ENCODE results near the gene SQOR.
"Not testable (repeated sequence)": the region's sequence is repeated elsewhere in the genome, so short reads cannot be mapped to it uniquely, and the experiment has no call there.

The SQOR gene

DNA sequence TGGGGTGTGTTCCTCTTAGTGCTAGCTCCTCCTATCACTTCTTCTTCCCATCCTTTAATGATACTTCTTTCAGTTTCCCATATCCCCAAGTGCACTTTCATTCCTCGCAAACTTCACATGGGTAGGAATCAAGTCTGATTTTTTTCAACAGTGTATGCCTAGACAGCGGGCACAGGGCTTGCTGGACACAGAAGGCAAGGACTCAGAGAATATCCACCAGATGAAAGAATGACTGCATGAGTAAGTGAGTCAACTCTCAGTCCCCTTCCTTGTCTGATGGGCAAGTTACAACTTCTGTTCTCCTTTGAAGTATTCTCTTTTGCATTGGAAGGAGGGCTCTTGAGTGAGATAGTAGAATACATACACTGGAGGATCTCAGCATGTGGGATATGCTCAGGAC, 3.1 kb upstream of the SQOR start:
- no peak for DNase-seq (ENCODE audit: low read depth)

DNA sequence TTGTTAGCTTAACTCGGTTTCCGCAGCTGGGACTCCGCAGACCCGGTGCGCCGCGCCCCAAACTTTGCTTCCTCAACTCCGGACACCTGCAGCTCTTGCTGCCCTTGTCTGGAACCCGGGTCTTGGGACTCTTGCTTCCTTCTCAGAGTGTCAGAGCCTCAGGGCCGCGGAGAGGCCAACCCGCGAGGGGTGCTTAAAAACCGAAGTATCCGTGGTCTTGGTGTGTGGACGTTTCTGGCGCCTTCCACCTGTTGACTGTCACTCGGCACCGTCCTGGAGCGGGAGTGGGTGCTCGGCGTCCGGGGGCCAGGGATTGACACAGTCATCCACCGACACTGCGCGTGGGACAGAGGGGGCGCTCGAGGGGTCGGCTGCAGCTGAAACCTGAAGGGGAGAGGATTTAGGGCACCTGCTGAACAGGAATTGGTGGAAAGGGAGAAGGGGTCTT, 386 bp downstream of the SQOR start:
- DNase-seq (ENCODE audit: low read depth) = no peak

DNA sequence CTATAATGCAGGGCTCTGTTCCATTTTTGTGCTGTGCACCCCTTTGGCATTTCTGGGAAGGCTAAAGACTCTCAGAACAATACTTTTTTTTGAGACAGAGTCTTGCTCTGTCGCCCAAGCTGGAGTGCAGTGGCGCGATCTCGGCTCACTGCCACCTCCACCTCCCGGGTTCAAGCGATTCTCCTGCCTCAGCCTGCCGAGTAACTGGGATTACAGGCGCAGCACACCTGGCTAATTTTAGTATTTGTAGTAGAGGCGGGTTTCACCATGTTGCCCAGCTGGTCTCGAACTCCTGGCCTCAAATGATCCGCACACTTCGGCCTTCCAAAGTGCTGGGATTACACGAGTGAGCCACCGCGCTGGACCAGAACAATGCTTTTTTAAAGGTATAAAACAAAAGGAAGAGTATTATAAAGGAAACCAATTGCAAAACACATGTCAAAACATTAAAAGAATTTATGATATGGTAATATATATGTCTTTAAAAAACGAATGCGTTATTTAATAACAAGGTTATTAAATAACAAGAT, 999 bp downstream of the SQOR start:
- no peak for DNase-seq (ENCODE audit: low read depth)

DNA sequence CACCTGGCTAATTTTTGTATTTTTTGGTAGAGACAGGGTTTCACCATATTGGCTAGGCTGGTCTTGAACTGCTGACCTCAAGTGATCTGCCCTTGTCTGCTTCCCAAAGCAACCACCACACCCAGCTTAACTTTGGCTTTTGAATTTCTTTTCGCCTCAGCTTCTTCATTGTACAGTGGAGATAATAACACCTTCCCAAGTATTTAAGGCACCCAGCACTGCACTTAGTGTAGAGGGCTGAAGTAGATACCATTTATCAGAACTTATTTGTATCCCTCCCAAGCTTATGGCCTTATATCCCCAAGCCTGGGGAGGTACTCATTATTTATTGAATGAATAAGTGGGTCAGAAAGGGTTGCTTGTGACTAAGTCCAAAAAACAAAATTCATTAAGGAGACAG, 2.3 kb downstream of the SQOR start:
- no peak for DNase-seq (ENCODE audit: low read depth)

DNA sequence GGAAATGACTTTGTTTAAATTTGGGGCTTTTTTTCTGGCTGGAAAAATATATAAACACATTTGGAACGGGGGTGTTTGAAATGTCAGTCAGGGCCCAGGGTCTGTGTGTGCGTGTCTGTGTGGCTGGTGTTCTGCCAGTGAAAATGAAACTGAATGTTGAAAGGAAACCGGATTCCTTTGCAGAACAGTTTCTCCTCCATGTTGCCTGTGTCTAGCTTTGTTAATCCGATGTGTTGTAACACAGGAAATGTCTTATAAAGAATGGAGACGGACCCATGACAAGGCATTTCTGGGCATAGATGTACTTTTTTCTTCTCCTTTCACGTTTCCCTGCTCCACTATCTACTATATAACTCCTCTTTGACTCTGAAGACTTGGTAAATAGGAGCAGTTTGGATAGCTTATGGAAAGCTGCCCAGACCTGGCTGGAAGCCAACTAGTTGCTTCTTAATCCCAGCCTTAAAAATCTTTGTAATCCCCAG, 2.8 kb downstream of the SQOR start:
- DNase-seq (ENCODE audit: low read depth) = no peak

DNA sequence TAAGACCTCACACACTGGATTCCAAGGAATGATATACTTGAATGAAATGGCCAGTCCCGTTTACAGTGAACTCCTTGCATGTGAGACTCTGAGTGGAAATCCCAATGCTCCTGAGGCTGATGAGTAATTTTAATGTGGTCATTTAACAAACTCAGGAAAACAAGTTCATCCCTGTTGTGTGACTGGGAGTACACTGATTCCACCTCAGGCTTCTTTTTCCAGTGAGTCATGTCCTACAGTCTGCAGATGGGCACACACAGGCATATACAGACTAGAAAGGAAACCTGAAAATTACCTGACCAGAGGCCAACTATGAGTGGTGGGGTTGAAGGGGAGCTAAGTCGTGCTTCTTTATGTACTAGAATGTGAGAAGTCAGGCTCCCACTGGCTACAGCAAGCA, 5.8 kb downstream of the SQOR start:
- DNase-seq (ENCODE audit: low read depth) = no peak

DNA sequence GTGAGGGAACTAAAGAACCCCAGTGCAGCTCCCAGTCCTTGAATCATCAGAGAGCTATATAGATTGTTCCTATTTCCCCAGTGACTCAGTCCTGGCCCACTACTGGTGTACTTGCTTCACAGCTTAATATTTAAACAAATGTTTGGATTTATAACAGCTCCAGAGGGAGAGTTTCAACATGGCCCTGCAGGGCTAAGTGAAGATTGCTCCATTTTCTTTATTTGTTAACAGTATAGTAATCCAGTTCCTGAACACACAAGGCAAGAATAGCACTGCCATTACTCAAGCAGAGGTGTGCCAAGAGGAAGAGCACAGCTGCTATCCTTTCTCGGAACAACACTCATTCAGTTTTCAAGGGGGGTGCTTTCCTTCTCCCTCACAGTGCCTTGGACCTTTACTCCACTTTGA, 6.5 kb downstream of the SQOR start:
- DNase-seq (ENCODE audit: low read depth) = no peak

DNA sequence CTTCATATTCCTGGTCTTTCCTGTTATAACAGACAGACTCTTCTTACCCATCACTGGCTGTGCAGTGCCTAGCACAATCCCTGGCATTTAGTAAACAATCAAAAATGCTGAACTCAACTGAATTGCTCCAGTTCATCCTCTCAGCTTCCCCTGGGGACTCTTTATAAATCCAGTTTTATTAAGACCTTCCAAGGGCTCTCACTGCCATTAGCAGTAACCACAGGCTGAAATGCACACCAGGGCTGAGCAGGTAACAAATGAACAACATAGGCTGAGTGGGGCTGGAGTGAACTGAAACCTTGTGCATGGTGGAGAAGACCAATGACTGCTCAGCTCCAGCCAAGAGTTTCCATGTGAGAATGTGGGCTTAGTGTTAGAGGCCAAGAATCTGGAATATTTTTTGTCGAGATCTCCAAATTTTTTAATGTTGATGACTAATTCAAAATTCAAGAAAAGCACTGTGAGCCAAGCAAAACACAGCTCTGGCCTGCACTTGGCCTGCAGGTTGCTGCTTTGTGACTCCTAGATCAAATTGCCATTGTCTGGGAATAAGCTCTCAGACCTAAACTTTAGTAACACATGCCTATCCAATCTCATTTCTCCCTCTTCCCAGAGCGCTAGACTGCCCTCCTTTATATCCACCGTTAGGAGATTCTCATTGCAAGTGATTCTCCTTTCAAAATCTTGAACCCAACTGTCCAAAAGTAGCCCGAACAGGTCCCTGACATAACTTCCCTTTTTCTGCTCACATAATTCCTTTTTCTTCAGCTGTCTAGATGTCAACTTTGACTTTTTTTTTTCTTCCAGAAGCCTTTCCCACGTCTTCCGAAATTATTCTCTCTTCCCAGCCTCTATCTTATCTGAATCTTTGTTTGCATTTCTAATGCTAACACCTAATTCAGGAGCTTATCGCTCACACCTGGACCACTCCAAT, 7.4 kb downstream of the SQOR start:
- no peak for DNase-seq (ENCODE audit: low read depth)

DNA sequence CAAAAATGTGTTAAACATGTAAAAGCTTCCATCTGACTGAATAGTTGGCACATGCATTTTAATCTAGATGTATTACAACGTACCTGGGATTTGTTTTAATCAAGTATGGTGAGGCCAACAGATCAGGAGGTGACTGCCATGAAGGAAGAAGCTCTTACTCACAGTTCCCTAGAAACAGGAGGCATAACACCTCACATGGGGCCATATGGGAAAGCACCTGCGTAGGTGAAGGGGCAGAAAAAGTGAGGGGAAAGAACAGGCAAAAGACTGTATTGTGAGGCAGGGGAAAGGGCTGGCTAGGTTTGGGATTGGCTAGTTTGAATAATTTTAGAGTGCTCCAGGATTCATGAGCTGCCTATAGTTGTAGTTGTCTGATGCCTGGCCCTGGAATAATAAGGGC, 9.6 kb downstream of the SQOR start:
- no peak for DNase-seq (ENCODE audit: low read depth)

DNA sequence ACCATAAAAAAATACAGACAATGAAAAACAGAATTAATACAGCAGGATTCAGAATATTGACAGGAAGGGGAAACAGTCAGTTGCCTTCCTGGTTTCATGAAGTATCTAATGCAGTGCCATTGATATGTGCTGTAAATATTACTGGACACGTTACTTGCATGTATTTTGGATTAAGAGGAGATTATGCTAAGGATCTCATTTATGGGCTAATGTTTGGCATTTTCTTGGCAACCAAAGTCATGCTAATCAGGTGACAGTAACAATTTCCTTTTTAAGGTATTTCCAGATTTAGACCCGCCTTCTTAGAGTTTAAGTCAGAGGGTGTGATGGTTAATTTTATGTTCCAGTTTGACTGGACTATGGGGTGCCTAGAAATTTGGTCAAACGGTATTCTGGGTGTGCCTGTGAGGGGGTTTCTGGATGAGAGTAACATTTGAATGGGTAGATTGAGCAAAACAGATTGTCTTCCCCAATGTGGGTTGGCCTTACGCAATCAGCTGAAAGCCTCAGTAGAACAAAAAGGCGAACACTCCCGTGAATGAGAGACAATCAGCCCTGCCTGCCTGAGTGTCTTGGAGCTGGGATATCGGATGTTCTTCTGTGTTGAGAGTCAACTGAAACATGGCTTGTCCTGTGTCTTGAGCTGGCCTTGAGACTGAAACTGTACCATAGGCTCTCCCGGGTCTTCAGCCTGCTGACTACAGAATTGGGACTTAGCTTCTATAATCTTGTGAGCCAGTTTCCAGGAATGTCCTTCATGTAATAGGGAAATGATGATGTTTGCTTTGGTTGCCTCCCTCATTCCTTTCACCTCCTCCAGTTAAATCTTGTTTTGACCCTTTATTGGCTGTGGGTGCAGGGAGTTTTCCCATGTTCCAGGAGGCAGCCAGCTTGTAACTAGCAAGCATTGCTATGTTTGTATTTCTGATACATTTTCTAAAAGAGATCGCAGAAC, 10.5 kb downstream of the SQOR start:
- no peak for DNase-seq (ENCODE audit: low read depth)

DNA sequence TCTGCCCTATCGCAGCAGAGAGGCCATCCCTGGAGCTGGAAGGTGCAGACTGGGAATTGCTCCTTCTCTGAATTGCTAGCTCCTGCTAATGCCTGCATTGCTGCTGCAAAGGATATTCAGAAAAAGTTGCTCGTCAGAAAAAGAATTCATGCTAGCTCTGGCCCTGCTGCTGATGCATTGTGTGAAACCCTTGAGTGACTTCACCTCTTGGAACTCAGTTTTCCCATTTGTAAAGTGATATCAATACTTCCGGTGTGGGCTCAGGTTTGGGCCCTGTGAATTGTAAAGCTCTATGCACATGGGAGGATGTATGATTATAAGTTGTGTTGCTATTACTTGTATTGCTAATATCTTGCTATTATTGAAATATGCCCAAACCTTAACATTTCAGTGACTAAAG, 11.4 kb downstream of the SQOR start:
- DNase-seq (ENCODE audit: low read depth) = no peak

DNA sequence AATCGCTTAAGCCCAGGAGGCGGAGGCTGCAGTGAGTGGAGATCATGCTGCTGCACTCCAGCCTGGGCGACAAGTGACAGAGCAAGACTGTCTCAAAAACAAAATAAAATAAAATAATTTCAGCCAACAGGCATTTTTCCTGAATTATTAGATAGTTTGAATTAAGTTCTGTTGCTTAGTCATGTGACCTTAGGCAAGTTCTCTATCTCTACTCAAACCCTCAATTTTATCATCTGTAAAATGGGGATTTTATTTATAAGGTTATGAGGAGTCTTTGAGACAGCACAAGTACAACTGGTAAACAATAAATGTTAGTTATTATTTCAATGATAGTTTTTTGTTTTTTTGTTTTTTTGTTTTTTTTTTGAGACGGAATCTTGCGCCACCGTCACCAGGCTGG, 13.0 kb downstream of the SQOR start:
- no peak for DNase-seq (ENCODE audit: low read depth)

DNA sequence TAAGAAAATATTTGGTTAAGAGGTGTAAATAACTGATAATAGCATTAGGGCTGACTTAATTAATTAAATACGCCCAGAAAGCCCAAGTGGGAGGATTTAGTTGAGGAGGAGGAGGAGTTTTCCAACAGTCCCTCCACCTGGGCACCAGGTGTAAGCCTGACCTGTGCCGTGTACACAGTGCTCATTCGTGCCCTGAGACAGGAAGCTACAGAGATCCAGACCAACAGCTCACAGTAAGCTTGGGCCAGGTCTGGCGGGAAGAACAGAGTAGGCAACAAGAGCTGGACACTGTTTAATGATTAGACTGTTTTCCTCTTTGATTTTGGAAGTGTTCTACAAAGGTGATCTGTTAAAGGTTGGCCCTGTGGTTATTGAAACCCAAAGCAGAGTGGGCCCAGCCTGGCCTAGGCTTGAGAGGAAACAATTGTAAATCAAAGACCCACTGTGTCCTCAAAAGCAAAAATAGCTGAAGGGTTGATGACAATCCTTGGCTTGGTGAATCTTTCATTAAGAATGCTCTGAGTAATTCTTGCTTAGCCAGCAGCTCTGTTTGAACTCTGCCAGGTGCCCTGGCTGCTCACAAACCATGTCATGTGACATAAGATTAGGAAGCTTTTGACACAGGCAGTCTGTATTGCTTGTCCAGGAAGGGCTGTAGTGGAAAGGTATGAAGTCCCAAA, 13.8 kb downstream of the SQOR start:
- DNase-seq (ENCODE audit: low read depth) = no peak

DNA sequence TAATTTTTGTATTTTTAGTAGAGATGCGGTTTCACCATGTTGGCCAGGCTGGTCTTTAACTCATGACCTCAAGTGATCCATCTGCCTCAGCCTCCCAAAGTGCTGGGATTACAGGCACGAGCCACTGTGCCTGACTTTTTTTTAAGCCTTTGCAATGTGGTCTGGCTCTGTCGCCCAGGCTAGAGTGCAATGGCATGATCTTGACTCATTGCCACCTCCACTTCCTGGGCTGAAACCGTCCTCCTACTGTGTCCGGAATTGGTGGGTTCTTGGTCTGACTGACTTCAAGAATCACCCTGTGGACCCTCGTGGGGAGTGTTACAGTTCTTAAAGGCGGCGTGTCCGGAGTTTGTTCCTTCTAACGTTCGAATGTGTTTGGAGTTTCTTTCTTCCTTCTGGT, 15.2 kb downstream of the SQOR start:
- not testable (repeated sequence) for DNase-seq (ENCODE audit: low read depth)

DNA sequence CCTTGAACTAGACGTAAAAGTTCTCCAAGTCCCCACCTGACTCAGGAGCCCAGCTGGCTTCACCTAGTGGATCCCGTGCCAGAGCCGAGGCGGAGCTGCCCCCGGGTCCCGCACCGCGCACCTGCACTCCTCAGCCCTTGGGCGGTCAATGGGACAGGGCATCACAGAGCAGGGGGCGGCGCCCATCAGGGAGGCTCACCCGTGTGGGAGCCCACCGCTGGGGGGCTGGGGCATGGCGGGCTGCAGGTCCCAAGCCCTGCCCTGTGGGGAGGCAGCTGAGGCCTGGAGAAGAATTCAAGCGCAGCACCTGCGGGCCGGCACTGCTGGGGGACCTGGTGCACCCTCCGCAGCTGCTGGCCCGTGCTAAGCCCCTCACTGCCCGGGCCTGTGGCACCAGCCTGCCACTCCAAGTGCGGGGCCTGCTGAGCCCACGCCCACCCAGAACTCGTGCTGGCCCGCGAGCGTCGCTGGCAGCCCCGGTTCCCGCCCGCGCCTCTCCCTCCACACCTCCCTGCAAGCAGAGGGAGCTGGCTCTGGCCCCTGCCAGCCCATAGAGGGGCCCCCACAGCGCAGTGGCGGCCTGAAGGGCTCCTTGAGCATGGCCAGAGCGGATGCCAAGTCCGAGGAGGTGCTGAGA, 16.2 kb downstream of the SQOR start:
- DNase-seq (ENCODE audit: low read depth) = no peak

DNA sequence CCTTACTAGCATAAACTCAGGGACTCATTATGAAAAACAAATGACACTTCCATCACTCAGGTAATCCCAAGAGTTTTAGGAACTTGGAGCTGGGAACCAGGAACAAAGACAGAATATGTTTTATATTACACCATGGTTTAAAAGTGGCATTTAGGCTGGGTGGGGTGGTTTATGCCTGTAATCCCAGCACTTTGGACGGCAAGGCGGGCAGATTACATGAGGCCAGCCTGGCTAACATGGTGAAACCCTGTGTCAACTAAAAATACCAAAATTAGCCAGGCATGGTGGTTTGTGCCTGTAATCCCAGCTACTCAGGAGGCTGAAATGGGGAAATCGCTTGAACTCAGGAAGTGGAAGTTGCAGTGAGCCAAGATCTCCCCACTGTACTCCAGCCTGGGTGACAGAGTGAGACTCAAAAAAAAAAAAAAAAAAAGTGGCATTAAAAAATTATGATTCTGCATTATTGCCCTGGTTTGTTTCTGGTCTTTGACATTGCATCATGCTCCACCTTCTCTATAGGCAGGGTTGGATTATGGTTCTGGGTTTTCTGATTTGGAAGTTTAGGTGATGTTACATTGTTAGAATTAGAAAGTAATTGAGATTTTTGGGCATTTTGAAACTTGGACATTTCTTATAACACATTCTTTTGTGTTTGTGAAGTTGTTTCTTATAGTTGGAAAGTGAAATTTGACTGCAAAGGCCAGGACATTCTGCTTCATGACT, 19.0 kb downstream of the SQOR start:
- DNase-seq (ENCODE audit: low read depth) = no peak

DNA sequence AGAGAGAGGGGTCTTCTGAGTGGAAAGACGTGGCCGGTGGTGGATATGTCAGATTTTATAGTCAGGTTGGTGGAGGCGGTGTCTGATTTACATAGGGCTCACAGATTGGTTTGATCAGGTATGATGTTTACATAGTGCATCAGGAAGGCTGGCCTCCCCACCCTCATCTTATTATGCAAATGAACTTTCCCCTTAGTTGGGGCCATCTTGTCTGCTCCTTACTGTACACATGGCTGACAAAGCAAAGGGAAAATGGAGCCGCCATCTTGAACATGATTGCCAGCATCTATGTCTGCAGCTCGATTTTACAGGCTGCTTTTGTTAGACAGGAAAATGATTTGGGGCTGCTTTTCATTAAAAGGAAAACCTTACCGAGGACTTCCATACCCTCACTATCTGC, 19.9 kb downstream of the SQOR start:
- DNase-seq (ENCODE audit: low read depth) = no peak

DNA sequence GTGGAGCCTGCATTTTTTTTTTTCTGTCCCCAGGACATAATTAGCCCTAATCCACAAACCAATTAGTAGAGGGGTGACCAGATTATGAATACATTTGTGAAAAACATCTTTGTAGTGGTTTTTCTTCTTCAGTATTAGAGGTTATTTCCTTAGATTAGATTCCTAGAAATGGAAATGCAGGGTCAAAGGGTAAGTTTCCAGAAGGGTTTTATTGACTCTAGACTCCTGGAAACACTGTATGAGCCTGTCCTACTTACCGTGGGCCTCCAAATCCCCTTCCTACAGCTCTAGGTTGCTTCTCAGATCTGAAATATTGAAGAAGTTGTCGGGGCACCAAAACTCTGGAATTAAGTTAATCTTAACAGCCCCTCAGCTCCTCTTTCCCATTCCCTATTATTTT, 22.4 kb downstream of the SQOR start:
- DNase-seq (ENCODE audit: low read depth) = no peak

DNA sequence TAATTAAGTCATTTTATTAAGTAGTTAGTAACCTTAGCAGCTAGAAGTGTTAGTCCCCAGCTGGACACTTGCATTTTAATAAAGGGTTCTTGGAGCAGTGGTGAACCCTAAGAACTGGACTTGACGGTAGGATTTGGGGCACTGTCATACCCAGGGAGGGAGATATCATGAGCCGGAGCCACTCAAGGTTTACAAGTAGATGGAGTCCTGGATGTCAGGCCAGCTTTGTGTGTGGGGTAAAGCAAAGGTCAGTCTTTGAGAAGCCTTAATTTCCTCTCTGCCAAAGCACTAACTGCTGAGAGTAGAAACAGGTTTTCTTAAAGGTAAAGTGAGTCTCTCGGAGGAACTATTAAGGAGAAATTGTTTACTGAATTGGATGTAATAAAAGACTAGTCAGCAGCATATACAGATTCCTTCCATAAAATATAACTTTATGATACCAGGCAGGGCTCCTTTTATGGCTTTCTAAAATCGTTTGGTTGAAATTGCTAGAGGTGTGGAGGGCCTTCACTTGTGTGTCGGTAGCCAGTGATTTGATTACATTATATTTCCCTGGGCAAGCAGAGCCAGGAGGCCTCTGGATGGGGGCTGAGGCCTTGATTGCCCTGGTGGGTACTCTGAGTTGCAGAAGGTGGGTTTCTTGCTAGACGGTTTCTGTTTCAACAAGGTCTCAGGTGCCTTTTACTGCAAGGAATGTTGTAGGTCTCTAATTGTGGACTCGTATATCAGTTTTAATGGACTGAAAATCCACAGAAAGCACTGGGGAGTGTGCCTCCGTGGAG, 23.1 kb downstream of the SQOR start:
- no peak for DNase-seq (ENCODE audit: low read depth)
